ENCODE data around the gene AIP. TPM values are rescaled to one million over a fixed set of nuclear protein-coding genes. Genes with fewer than 3 reads are reported as not detected.

AIP gene
- polyA plus RNA-seq (ENCODE audit: insufficient read length), result 51.8 TPM
- long read RNA-seq, donor 1, transcript AIP-201 (6 exons, 1,221 nt), result major isoform, 37 of 38 reads
- long read RNA-seq, donor 1, partial matches to known transcripts, result 0 of 38 reads
- long read RNA-seq, donor 1, other reads (novel, unspliced or antisense), result 0 of 38 reads
- long read RNA-seq, donor 2, transcript AIP-201 (6 exons, 1,221 nt), result major isoform, 33 of 34 reads
- long read RNA-seq, donor 2, partial matches to known transcripts, result 0 of 34 reads
- long read RNA-seq, donor 2, other reads (novel, unspliced or antisense), result 0 of 34 reads
- long read RNA-seq, donor 3, transcript AIP-201 (6 exons, 1,221 nt), result major isoform, 31 of 32 reads
- long read RNA-seq, donor 3, partial matches to known transcripts, result 0 of 32 reads
- long read RNA-seq, donor 3, other reads (novel, unspliced or antisense), result 0 of 32 reads
- long read RNA-seq, donor 4, partial matches to known transcripts, result 0 of 6 reads
- long read RNA-seq, donor 4, other reads (novel, unspliced or antisense), result 0 of 6 reads
- long read RNA-seq, donor 5, transcript AIP-201 (6 exons, 1,221 nt), result major isoform, 58 of 59 reads
- long read RNA-seq, donor 5, partial matches to known transcripts, result 0 of 59 reads
- long read RNA-seq, donor 5, other reads (novel, unspliced or antisense), result 0 of 59 reads
- long read RNA-seq, donor 6, transcript AIP-201 (6 exons, 1,221 nt), result major isoform, 27 of 29 reads
- long read RNA-seq, donor 6, partial matches to known transcripts, result 0 of 29 reads
- long read RNA-seq, donor 6, other reads (novel, unspliced or antisense), result 0 of 29 reads
- long read RNA-seq, donor 7, transcript AIP-201 (6 exons, 1,221 nt), result major isoform, 48 of 51 reads
- long read RNA-seq, donor 7, partial matches to known transcripts, result 0 of 51 reads
- long read RNA-seq, donor 7, other reads (novel, unspliced or antisense), result 0 of 51 reads
- long read RNA-seq, donor 8, transcript AIP-201 (6 exons, 1,221 nt), result major isoform, 12 of 12 reads
- long read RNA-seq, donor 8, partial matches to known transcripts, result 0 of 12 reads
- long read RNA-seq, donor 8, other reads (novel, unspliced or antisense), result 0 of 12 reads

DNA sequence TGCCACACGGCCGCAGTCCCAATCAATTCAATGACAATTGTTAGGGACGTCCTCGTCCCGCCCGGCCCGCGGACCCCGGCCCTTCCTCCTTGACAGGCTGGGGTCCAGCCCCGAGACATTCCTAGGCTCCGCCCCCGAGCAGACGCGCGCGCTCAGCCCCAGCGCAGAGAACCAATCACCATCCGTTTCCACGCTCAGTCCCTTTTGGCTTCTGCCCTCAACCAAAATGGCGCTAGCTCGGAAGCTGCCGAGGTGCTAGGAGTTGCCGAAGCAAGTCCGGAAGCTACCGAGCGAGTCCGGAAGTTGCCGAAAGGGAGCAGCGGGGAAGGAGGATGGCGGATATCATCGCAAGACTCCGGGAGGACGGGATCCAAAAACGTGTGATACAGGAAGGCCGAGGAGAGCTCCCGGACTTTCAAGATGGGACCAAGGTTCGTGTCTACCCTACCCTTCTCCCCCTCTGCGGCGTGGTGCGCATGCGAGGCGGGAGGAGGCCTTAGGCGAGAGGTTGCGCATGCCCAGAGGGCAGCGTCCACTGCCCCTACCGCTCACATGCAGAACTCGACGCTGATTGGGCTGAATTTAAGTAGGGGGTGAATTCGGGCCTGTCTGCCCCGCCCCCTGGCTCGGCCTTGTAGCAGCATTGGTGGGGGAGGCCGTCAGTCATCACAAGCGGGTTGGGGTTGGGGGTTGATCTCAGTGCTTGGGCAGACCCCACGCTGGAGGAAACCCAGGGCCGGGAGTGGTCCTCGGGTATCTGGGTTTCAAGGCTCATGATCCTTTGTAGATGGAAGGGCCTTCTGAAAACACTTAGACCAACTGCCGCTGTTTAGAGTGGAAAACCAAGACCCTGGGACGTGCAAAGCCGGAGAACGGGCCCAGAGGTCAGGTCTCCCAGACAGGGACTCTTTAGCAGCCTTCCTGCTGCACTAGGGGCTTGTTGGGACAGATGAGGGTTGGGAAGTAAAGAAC, at the start of gene AIP:
AIP (plus strand) TSS at position 200 of the 972 bp plus-strand sequence; CDS start at position 333, 133 bp downstream.
- peak; percentile 98 for DNase-seq

DNA sequence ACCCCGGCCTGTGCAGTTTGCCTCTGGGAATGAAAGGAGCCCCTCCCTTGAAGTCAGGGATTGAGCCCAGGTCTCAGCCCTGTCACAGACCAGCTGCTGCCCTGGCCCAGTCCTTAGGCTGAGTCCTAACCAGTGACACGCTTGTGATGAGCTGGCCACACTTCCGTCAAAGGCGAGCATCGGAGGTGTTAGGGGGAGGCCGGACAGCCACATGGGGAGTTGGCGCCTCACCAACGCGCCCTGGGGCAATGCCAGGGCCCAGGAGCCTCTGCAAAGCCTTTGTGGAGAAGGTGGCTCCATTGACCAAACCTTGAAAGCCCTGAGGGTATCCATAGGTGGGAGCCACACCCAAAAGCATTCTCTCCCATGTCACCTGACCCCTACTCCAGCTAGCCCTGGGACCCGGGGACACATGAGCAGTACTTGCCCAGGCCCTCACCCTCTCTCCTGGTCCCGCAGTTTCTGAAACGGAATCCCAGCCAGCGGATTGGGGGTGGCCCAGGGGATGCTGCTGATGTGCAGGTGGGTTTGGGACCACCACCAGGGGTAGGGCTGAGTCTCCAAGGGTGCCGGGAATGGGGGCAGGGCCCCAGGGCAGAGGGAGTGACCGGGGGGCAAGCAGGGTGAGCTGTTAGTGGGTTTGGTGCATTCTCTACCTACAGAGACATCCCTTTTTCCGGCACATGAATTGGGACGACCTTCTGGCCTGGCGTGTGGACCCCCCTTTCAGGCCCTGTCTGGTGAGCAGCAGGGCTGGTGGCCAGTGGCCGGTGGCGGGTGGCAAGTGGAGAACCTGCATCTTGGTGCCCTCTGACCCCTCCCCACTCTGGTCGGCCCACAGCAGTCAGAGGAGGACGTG, 49.1 kb upstream of the AIP start:
- DNase-seq, result no peak

DNA sequence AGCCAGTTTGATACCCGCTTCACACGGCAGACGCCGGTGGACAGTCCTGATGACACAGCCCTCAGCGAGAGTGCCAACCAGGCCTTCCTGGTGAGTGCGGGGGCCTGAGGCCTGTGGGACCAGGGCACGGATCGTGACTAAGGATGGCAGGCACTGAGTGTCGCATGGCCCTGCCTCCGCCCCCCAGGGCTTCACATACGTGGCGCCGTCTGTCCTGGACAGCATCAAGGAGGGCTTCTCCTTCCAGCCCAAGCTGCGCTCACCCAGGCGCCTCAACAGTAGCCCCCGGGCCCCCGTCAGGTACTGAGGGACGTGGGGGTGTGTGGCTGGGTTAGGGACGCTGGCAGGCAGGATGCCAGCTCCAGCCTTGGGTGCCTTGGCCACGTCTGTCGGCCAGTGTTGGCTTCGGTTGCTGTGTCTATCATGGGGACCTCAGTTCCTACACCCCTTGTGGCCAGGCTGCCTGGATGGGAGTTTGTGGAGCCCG, 48.4 kb upstream of the AIP start:
- no peak for DNase-seq

DNA sequence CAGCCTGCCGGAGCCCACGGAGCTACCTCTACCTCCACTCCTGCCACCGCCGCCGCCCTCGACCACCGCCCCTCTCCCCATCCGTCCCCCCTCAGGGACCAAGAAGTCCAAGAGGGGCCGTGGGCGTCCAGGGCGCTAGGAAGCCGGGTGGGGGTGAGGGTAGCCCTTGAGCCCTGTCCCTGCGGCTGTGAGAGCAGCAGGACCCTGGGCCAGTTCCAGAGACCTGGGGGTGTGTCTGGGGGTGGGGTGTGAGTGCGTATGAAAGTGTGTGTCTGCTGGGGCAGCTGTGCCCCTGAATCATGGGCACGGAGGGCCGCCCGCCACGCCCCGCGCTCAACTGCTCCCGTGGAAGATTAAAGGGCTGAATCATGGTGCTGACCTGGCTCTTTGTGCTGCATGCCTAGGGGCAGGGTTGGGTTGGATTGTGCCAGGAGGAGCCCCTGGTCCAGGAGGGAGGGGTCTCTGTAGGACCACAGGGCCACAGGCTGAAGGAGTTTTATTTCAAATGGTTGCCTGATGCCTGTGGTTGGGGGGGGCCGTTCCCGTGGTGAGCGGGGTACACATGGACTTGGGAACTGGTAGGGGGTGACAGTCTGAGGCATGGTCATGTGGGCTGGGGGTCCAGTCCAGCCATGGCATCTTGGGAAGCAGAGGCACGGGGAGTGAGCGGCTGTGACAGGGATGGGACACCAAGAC, 47.6 kb upstream of the AIP start:
- no peak for DNase-seq

GRCh38 chr11:67435727-67436458, 46.9 kb upstream of the AIP start:
- no peak for DNase-seq

DNA sequence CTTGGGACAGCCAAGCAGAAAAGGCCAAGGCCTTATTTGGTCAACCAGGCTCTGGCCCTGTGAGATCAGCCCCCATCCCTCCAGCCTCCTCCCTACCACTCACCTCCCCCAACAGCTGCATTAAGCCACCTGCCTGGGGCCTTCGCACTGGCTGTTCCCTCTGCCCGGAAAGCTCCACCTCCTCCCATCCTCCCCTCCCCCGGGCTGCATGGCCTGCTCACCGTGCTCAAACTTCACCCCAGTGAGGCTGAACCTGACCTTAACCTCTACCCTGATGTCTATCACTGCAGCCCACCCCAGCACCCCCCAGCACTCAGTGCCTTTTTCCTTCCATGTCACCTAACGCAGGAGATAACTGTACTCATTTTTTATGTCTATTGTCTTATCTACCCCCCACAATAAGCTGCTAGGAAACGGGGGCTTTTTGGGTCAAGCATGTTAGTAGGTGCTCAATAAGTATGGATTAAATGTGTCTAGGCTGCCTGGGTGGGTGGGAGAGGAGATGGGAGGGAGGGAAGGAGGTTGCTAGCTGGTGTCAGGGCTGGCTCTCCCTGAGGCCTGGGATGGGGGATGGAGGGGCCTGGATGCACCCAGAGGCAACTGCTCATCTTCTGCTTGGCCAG, 46.3 kb upstream of the AIP start:
- no peak for DNase-seq

DNA sequence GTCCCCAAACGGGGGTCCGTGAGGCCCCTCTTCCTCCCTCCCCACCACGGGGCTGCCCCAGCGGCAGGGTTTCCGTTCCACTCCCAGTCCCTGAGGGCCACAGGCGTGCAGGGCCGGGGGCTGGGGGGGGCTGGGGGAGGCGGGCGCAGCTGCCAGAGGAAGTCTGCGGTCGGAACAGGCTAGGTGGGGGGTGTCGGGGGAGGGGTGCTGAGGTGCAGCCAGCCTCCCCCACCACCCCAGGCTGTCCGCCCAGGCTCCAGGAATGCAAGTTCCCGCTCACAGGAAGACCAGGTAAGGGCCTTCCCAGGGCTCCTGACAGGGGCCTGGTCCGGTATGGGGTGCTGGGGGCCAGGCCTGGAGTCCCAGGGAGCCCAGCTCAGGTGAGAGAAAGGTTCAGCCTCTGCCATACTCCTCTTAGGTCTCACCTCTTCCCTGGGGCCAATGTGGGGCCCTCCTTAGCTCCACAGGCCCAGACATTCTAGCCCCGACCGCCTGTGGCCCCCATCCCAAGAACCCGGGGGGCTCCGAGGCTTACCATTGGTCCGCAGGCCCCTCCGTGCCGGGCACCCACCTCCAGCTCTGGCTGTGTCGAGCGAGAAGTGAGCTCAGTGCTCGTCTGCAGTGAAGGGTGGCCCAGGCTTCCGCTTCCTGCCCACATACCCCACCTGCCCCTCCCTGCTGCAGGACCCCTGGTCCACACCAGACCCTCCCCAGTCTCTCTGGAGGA, 45.6 kb upstream of the AIP start, which contains the start of gene PTPRCAP:
PTPRCAP (minus strand) TSS at position 601 of the 727 bp plus-strand sequence; CDS start at position 538, 63 bp downstream.
- no peak for DNase-seq

- no peak for DNase-seq
Measured at GRCh38 chr11:67437809-67438157, 45.0 kb upstream of the AIP start.

DNA sequence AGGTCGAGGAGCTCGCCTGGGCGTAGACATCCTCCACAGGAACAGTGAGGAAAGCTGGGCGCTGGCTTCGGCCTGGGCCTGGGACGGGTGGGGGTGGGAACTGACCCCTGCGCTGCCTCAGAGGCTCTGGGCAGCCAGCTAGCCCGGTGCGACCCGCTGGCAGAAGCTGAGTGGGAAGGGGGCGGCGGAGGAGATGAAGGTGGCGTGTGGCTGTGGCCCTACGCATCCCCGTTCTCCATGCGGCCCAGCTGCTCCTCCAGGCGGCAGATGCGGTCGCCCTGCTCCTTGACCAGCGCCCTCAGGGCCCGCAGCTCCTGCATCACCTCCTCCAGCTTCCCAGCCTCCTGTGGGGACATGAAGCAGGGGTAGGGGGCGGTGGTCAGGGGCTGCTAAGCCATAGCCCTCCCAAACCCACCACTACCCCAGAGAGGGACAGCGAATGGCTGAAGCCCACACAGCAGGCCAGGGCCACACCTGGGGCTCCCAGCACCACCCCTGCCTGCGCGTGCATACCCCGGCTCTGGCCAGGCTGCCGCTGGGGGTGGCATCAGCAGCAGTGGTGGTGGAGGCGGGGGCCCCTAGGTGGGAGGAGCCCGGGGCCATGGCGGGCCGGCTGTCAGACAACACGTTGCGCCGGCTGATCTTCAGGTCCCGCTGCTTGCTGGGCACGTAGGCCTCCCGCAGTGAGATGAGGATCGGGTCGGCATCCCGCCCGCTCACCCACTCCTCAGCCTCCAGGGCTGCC, 44.5 kb upstream of the AIP start:
- no peak for DNase-seq

DNA sequence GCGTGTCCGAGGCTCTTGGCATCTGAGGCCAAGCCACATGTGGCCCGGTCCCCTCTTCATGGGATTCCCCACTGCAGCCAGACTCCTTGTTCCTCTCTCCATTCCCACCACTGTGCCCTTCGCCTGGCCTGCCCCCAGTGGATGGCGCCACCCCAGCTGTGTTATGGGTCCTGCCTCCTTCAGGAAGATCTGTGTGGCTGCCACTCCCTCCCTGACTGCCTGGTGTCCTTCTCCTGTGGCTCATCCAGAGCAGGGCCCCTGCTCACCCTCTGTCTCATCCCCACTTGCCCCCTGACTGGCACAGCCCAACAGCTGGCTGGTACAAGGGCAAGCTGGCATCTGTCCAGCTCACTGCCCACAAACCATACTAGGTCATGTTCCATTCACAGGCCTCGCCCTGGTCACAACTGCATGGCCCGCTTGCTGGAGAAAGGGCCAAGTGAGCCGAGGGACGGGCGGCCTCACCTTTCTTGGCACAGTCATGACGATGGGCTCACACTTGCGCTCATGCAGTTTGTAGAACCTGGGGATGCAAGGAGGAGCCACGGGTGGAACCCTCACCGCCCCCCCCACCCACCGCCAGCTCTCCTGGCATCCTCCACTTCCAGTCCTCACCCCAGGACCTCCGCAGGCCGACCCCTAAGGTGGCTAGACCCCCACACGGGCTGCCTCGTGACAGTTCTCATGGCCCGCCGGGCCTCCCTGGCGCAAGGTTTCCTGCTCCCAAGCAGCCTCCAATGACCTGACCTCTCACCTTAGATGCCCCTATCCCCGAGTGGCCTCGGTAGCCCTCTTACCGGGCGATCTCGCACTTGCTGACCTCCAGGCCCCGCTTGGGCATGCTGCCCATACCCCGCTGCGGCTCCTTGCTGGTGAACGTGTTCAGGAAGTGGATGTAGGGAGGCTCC, 43.3 kb upstream of the AIP start:
- no peak for DNase-seq

DNA sequence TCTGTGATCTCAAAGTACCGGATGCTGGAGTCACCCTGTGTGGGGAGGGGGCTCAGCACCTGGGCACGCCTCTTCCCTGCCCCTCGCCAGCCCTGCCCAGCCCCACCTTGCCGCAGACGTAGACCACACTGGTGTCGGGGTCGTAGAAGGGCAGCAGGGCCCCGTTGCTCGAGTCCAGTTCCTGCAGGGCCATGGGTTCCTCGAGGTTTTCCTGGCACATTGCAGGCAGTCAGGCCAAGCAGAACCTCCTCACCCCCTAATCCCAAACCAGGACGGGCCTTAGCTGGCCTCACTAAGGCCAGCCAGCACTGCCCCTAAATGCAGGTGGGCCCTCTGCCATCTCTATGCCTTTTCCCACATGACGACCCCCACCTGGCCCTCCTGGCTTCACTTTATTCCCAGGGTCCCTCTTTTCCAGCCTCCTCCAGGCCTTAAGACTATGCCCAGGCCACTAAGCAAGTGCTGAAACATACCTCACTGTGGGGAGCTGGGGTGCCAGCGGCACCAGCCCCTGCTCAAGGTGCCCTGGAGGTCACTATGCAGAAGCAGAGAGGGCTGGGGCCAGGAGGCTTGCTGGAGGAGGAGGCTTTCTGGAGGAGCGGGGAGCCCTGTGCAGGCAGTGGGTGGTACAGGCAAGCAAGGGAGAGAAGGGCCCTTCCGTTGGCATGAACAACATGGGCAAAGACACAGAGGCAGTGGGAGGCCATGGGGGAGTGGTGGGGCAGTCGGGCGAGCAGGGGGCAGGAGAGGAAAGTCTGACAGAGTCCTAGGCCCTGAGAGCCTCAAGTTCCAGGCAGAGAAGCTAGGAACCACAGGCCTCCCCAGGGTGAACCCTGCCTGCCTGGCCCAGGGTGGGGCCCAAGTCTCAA, 42.4 kb upstream of the AIP start:
- no peak for DNase-seq

- no peak for DNase-seq
Measured at GRCh38 chr11:67441098-67441563, 41.7 kb upstream of the AIP start.

- no peak for DNase-seq
Measured at GRCh38 chr11:67441731-67442351, 41.0 kb upstream of the AIP start.
